Neural crest cell (in vitro differentiated cells): Measurements from ENCODE around the gene MCRIP2. TPM values are rescaled to one million over a fixed set of nuclear protein-coding genes. Genes with fewer than 3 reads are reported as not detected.

Source experiments
- DNase-seq: peaks from one replicate; pipeline ENCODE4 v3.0.0; 2021; ENCODE audit warnings: low read depth, mixed read lengths, low spot score
- H3K27ac Mint-ChIP-seq: one replicate; pipeline ENCODE4 v1.8.0; 2021; ENCODE audit warnings: mild to moderate bottlenecking, mixed read lengths; ENCODE audit not compliant: unreplicated experiment
- H3K27me3 Mint-ChIP-seq: 2 replicates; pipeline ENCODE4 v1.8.0; 2021; ENCODE audit warnings: low read depth, mild to moderate bottlenecking, mixed read lengths
- H3K36me3 Mint-ChIP-seq: 2 replicates; pipeline ENCODE4 v1.8.0; 2021; ENCODE audit warnings: low read depth, mild to moderate bottlenecking, mixed read lengths
- H3K4me1 Mint-ChIP-seq: 2 replicates; pipeline ENCODE4 v1.8.0; 2021; ENCODE audit warnings: mixed read lengths
- H3K4me3 Mint-ChIP-seq: one replicate; pipeline ENCODE4 v1.8.0; 2021; ENCODE audit warnings: mild to moderate bottlenecking, mixed read lengths
- H3K9me3 Mint-ChIP-seq: 2 replicates; pipeline ENCODE4 v1.8.0; 2021; ENCODE audit warnings: mixed read lengths
- CTCF ChIP-seq: fragments of 200-600 bp; sonication (generic); conservative IDR thresholded peaks from 2 replicates; pipeline ENCODE4 v1.5.0; 2021; ENCODE audit warnings: antibody characterized with exemption, mild to moderate bottlenecking
- total RNA-seq: library from RNA; stranded (reverse); gene quantifications from 2 replicates; pipeline ENCODE4 v1.2.1, GENCODE V29; 2021

The MCRIP2 gene
- total RNA-seq, 1 donor from 2014 or later, result 17.6 TPM

DNA sequence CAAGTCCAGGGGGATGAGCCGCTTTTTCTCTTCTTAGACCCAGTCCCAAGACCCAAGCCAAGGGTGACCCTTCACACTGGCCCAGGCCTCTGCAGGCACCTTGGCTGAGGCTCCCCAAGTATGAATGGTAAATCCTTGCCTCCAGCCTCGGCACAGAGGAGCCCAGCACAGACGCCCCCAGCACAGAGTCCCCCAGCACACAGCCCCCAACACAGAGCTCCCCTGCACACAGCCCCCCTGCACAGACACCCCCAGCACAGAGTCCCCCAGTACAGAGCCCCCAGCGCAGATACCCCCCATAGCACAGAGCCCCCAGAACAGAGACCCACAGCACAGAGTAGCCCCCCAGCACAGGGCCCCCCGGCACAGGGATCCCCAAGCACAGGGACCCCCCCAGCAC is 1.0 kb upstream of the MCRIP2 start:
- Mint-ChIP-seq H3K4me1 (peaks cover 5% of the 10 kb centered on the region), H3K27ac (no peak overlapping the region), H3K27me3 (peaks cover 9% of the 10 kb centered on the region), H3K36me3 (peaks cover 4% of the 10 kb centered on the region), H3K4me3 (peak overlapping the region; percentile 59), H3K9me3 (no peaks in the 10 kb centered on the region)
- no peak for DNase-seq
- TF ChIP-seq CTCF, result no peak

DNA sequence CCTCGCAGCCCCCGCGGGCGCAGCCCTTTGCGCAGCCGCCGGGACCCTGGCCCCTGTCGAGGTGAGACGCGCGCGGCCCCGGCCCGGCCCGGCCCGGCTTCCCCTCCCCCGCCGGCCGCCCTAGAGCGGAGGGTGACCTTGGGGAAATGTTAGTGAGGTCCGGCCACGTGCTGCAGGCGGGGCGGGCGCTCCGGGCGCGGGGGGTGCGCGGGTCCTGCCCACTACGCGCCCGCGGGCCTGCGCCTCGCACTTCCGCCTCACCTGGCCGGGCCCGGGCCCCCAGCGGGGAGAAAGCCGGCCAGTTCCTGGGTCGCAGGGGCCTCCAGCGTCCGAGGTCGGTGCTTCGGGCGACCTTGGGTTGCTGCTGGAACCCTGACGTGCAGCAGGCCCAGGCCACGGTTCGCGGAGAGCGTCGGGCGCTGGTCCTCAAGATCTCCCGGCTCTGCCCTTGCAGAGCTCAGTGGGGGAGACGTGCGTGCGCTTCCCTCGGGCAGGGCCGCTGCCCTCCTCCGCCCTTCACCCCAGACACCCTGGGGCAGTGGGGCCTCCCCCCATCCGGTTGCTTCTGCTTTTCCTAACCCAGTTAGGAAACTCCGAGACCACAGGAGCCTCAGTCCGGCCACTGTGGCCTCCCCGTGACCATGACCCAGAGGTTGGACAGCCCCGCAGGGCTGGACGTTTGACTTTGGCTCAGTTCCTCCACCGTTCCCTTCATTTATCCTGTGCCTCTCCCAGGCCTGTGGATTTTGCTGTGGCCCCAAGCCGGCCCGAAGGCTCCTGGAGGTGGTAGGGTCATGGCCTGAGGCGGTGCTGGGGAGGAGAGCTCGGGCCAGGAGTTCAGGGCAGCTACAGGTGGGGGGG is 791 bp downstream of the MCRIP2 start:
- no peaks in the 10 kb centered on the region for H3K9me3 Mint-ChIP-seq
- H3K4me1 Mint-ChIP-seq, result no peaks in the 10 kb centered on the region
- peaks cover 2% of the 10 kb centered on the region for H3K27me3 Mint-ChIP-seq
- no peak overlapping the region for H3K27ac Mint-ChIP-seq
- no peaks in the 10 kb centered on the region for H3K36me3 Mint-ChIP-seq
- DNase-seq, result no peak
- no peak for TF ChIP-seq CTCF
- H3K4me3 Mint-ChIP-seq, result peak overlapping the region; percentile 56

DNA sequence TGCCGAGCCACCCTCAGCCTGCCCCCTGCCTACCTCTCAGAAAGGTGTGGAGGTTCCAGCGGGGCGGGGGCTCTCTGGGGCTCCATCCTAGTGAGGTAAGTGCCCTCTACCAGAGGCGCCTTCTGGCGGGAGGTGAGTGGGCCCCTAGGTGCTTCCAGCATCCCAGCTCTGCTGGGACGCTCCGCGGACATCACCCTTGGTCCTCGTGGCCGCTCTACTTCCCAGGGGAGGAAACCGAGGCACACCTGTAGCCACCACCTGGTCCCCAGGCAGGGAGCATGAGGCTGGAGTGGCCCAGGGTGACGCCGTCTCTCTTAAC is 1.4 kb downstream of the MCRIP2 start:
- no peak for TF ChIP-seq CTCF
- H3K27ac Mint-ChIP-seq, result no peak overlapping the region
- H3K4me3 Mint-ChIP-seq, result peak overlapping the region; percentile 68
- H3K27me3 Mint-ChIP-seq, result peaks cover 2% of the 10 kb centered on the region
- DNase-seq, result no peak
- no peaks in the 10 kb centered on the region for H3K36me3 Mint-ChIP-seq
- no peaks in the 10 kb centered on the region for H3K4me1 Mint-ChIP-seq
- H3K9me3 Mint-ChIP-seq, result no peaks in the 10 kb centered on the region

- no peak for DNase-seq
Observed at GRCh38 chr16:644556-644955, 2.9 kb downstream of the MCRIP2 start.

GRCh38 chr16:645852-646678 is 4.4 kb downstream of the MCRIP2 start:
- H3K27ac Mint-ChIP-seq, result no peak overlapping the region
- H3K27me3 Mint-ChIP-seq, result peaks cover 2% of the 10 kb centered on the region
- no peaks in the 10 kb centered on the region for H3K36me3 Mint-ChIP-seq
- TF ChIP-seq CTCF, result no peak
- no peaks in the 10 kb centered on the region for H3K4me1 Mint-ChIP-seq
- no peak for DNase-seq
- no peaks in the 10 kb centered on the region for H3K9me3 Mint-ChIP-seq
- peak overlapping the region; percentile 62 for H3K4me3 Mint-ChIP-seq

More at GRCh38 chr16:644556-644955, 2.9 kb downstream of the MCRIP2 start:
- H3K27me3 Mint-ChIP-seq, result peaks cover 2% of the 10 kb centered on the region
- peak overlapping the region; percentile 76 for H3K4me3 Mint-ChIP-seq
- H3K4me1 Mint-ChIP-seq, result no peaks in the 10 kb centered on the region
- no peak for TF ChIP-seq CTCF
- no peaks in the 10 kb centered on the region for H3K36me3 Mint-ChIP-seq
- H3K9me3 Mint-ChIP-seq, result no peaks in the 10 kb centered on the region
- H3K27ac Mint-ChIP-seq, result no peak overlapping the region
